MCF 10A (cell line): ENCODE results near the gene ZNF778. TPM values are rescaled to one million over a fixed set of nuclear protein-coding genes. Genes with fewer than 3 reads are reported as not detected.

ENCODE experiments used
- BruUV-seq: library from RNA; stranded (reverse); fragments of 400-500 nt; replicated peaks from 2 replicates; lab custom pipeline; 2021; lab: Mats Ljungman, UMichigan
- CTCF ChIA-PET: fragments of 300-600 bp; sonication (Branson Sonifier 250); formaldehyde crosslinking; extraction: SDS; loops from one replicate; lab custom pipeline; 2021; ENCODE audit warnings: antibody characterized with exemption, inconsistent platforms; lab: Yijun Ruan, JAX
- POLR2A ChIA-PET: fragments of 300-600, 350-650 bp; sonication (Branson Sonifier 250); formaldehyde crosslinking; extraction: SDS; loops from one replicate; lab custom pipeline; 2020; ENCODE audit warnings: antibody characterized with exemption, inconsistent platforms; lab: Yijun Ruan, JAX
- DNase-seq: peaks from one replicate; pipeline ENCODE4 v3.0.0-alpha.2; 2018; ENCODE audit not compliant: unreplicated experiment
- H3K27ac Mint-ChIP-seq: one replicate; pipeline ENCODE4 v1.8.0; 2022; ENCODE audit warnings: mild to moderate bottlenecking, low read depth, mixed read lengths; ENCODE audit not compliant: unreplicated experiment
- H3K27me3 Mint-ChIP-seq: one replicate; pipeline ENCODE4 v1.8.0; 2022; ENCODE audit warnings: mixed read lengths; ENCODE audit not compliant: insufficient read depth, unreplicated experiment
- H3K36me3 Mint-ChIP-seq: one replicate; pipeline ENCODE4 v1.8.0; 2022; ENCODE audit warnings: mild to moderate bottlenecking, moderate library complexity, mixed read lengths; ENCODE audit not compliant: insufficient read depth, unreplicated experiment
- H3K4me1 Mint-ChIP-seq: one replicate; pipeline ENCODE4 v1.8.0; 2022; ENCODE audit warnings: mixed read lengths; ENCODE audit not compliant: insufficient read depth, unreplicated experiment
- H3K4me3 Mint-ChIP-seq: one replicate; pipeline ENCODE4 v1.8.0; 2022; ENCODE audit warnings: mild to moderate bottlenecking, moderate library complexity, mixed read lengths; ENCODE audit not compliant: unreplicated experiment
- H3K9me3 Mint-ChIP-seq: one replicate; pipeline ENCODE4 v1.8.0; 2022; ENCODE audit warnings: mixed read lengths; ENCODE audit not compliant: unreplicated experiment
- CTCF ChIP-seq: fragments of 200-600 bp; IDR thresholded peaks from one replicate; pipeline ENCODE4 v1.8.0; 2022; ENCODE audit warnings: antibody characterized with exemption, mild to moderate bottlenecking; ENCODE audit not compliant: unreplicated experiment
- intact Hi-C: fragments of 100-400 bp; cut with micrococcal nuclease; formaldehyde crosslinking; loops from 2 replicates; pipeline ENCODE4 v1.14.1; 2022
- total RNA-seq: library from RNA; stranded (reverse); gene quantifications from 2 replicates; pipeline ENCODE4 v1.2.3, GENCODE V29; 2022

ZNF778 gene
- total RNA-seq, 1 experiment from 2014 or later: 15.8 TPM

- no peak overlapping the region for H3K4me3 Mint-ChIP-seq
- CTCF ChIA-PET: interaction anchor here (1.0 kb wide), 1 partner anchor 38 kb away, joined by 3 read pairs; no protein-coding TSS in a partner anchor
- intact Hi-C loops: no loop called here
- no peak for DNase-seq
- no peak for TF ChIP-seq CTCF
- H3K27me3 Mint-ChIP-seq: no peaks in the 10 kb centered on the region
- H3K36me3 Mint-ChIP-seq: peaks cover 4% of the 10 kb centered on the region
- POLR2A ChIA-PET: interaction anchor here (0.6 kb wide), 1 partner anchor 327 kb away, joined by 3 read pairs; no protein-coding TSS in a partner anchor
- H3K27ac Mint-ChIP-seq: no peak overlapping the region
- no TSS peak for BruUV-seq
- no peaks in the 10 kb centered on the region for H3K4me1 Mint-ChIP-seq
- H3K9me3 Mint-ChIP-seq: no peaks in the 10 kb centered on the region
Observed at GRCh38 chr16:89177501-89177900, 40.0 kb upstream of the ZNF778 start.

- Mint-ChIP-seq H3K27me3 (no peaks in the 10 kb centered on the region), H3K4me3 (no peak overlapping the region), H3K36me3 (peaks cover 4% of the 10 kb centered on the region), H3K27ac (no peak overlapping the region), H3K9me3 (no peaks in the 10 kb centered on the region), H3K4me1 (no peaks in the 10 kb centered on the region)
- DNase-seq: no peak
- no TSS peak for BruUV-seq
- POLR2A ChIA-PET: interaction anchor here (0.6 kb wide), 1 partner anchor 328 kb away, joined by 3 read pairs; no protein-coding TSS in a partner anchor
- TF ChIP-seq CTCF: no peak
- CTCF ChIA-PET: interaction anchor here (1.0 kb wide), 1 partner anchor 37 kb away, joined by 3 read pairs; no protein-coding TSS in a partner anchor
- intact Hi-C loops: no loop called here
Observed at GRCh38 chr16:89178453-89179147, 38.9 kb upstream of the ZNF778 start.

GRCh38 chr16:89179148-89179484 lies 38.4 kb upstream of the ZNF778 start:
- intact Hi-C loops: no loop called here
- DNase-seq: no peak
- H3K36me3 Mint-ChIP-seq: peaks cover 4% of the 10 kb centered on the region
- no peak overlapping the region for H3K27ac Mint-ChIP-seq
- TF ChIP-seq CTCF: no peak
- no peaks in the 10 kb centered on the region for H3K4me1 Mint-ChIP-seq
- POLR2A ChIA-PET: no interaction called here
- no TSS peak for BruUV-seq
- no peak overlapping the region for H3K4me3 Mint-ChIP-seq
- no peaks in the 10 kb centered on the region for H3K9me3 Mint-ChIP-seq
- H3K27me3 Mint-ChIP-seq: no peaks in the 10 kb centered on the region
- CTCF ChIA-PET: no interaction called here

- no peak for TF ChIP-seq CTCF
- Mint-ChIP-seq H3K9me3 (no peaks in the 10 kb centered on the region), H3K27me3 (no peaks in the 10 kb centered on the region), H3K4me1 (no peaks in the 10 kb centered on the region), H3K27ac (no peak overlapping the region), H3K36me3 (peaks cover 4% of the 10 kb centered on the region), H3K4me3 (no peak overlapping the region)
- POLR2A ChIA-PET: no interaction called here
- no peak for DNase-seq
- intact Hi-C loops: no loop called here
- CTCF ChIA-PET: interaction anchor here (1.4 kb wide), 1 partner anchor 13 kb away, joined by 8 read pairs; no protein-coding TSS in a partner anchor
- no TSS peak for BruUV-seq
Observed at GRCh38 chr16:89179656-89180315, 37.7 kb upstream of the ZNF778 start.
